Psoas muscle (tissue), 8 donors: ENCODE results near the gene PCBP3. TPM values are rescaled to one million over a fixed set of nuclear protein-coding genes. Genes with fewer than 3 reads are reported as not detected.

Source experiments
- ATAC-seq, 4 donors: fragments of 200-7000 bp; cut with Tn5 transposase; one replicate each; pipeline ENCODE4 v1.9.1; 2020; ENCODE audit warnings: moderate library complexity in 3 of 4, mild to moderate bottlenecking in 2 of 4
- DNase-seq, 2 donors: peaks; one replicate each; pipeline ENCODE4 v3.0.0-alpha.2; 2020
- H3K27ac ChIP-seq: fragments of 200-600 bp; one replicate; pipeline ENCODE4 v1.8.0; 2022
- H3K27me3 ChIP-seq, 3 donors: fragments of 200-600 bp in 1 of 3; one replicate each; pipeline versions ENCODE4 v1.6.1 to v1.8.0; 2013 to 2022; ENCODE audit warnings: low read length in 2 of 3, mild to moderate bottlenecking in 2 of 3, moderate library complexity in 1 of 3; ENCODE audit not compliant: insufficient read depth in 3 of 3
- H3K36me3 ChIP-seq, 2 donors: fragments of 200-600 bp in 1 of 2; one replicate each; pipeline versions ENCODE4 v1.6.1 to v1.8.0; 2013 to 2022; ENCODE audit warnings: low read depth in 1 of 2, mild to moderate bottlenecking in 1 of 2, moderate library complexity in 1 of 2; ENCODE audit not compliant: insufficient read depth in 1 of 2
- H3K4me1 ChIP-seq: fragments of 200-600 bp; one replicate; pipeline ENCODE4 v1.8.0; 2022
- H3K4me3 ChIP-seq: fragments of 200-600 bp; one replicate; pipeline ENCODE4 v1.8.0; 2022; ENCODE audit warnings: mild to moderate bottlenecking
- H3K9me3 ChIP-seq: fragments of 200-600 bp; one replicate; pipeline ENCODE4 v1.8.0; 2022
- WGBS, 3 donors: extraction: QIAGEN DNeasy Blood & Tissue Kit; methylation state at CpG; one replicate each; pipeline versions ENCODE4 v1.1.6 to v1.1.7; 2013; 5-methylcytosine and 5-hydroxymethylcytosine counted together
- intact Hi-C, 2 donors: fragments of 100-400 bp; cut with DNase I; formaldehyde crosslinking; loops; one replicate each; pipeline versions ENCODE4 v1.11.0 to v1.14.2; 2022
- polyA plus RNA-seq, 3 donors: library from polyadenylated mRNA; stranded (reverse); fragments of 200-250 nt; gene quantifications; one replicate each; pipeline ENCODE4 v1.2.3, GENCODE V29; 2013
- total RNA-seq, 4 donors: library from RNA; stranded (reverse); fragmentation: NEBNext Ultra II Directional in 2 of 4; extraction: Animal tissue kit (Norgen Biotek cat#: 25700) in 2 of 4; gene quantifications; one replicate each; pipeline versions ENCODE4 v1.2.1 to v1.2.4, GENCODE V29; 2021 to 2023
- TF ChIP-seq, protein P1 (sequence below): fragments of 200-600 bp; IDR thresholded peaks from one replicate; pipeline ENCODE4 v1.8.0; 2022; ENCODE audit warnings: antibody characterized with exemption
- donor health status: healthy with polysubstance abuse.
- donor health status: DM: no; HTN: no; CAD: no; lungs with moderate emphysema.
- donor health status: Bipolar disorder and iron deficiency.
- donor health status: healthy.
- donor health status: DM: yes; HTN: yes; CAD: no.
- donor health status: DM: no; HTN: no; CAD: no.
- donor health status: DM: no; HTN: no; CAD: no.
- donor health status: DM: yes; HTN: yes; CAD: no.

Gene PCBP3
- total and polyA plus RNA-seq, 7 donors, result 0.10 to 0.91 (median 0.33) TPM; not detected in 1

- TF ChIP-seq, protein P1, sequence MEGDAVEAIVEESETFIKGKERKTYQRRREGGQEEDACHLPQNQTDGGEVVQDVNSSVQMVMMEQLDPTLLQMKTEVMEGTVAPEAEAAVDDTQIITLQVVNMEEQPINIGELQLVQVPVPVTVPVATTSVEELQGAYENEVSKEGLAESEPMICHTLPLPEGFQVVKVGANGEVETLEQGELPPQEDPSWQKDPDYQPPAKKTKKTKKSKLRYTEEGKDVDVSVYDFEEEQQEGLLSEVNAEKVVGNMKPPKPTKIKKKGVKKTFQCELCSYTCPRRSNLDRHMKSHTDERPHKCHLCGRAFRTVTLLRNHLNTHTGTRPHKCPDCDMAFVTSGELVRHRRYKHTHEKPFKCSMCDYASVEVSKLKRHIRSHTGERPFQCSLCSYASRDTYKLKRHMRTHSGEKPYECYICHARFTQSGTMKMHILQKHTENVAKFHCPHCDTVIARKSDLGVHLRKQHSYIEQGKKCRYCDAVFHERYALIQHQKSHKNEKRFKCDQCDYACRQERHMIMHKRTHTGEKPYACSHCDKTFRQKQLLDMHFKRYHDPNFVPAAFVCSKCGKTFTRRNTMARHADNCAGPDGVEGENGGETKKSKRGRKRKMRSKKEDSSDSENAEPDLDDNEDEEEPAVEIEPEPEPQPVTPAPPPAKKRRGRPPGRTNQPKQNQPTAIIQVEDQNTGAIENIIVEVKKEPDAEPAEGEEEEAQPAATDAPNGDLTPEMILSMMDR, result no peak
- H3K36me3 ChIP-seq, result no peaks in the 10 kb centered on the region
- H3K27ac ChIP-seq, result no peak overlapping the region
- ATAC-seq, result no peak
- H3K4me1 ChIP-seq, result no peaks in the 10 kb centered on the region
- peaks cover 0 to 5% (median 2%) of the 10 kb centered on the region in 3 donors for H3K27me3 ChIP-seq
- no peak for DNase-seq
- H3K9me3 ChIP-seq, result peaks cover 15% of the 10 kb centered on the region
- no peak overlapping the region for H3K4me3 ChIP-seq
- intact Hi-C loops, result no loop called here
- WGBS, 3 donors, result 76 to 88% (median 80%) methylated on average over 1 of the region's 1 CpG
Measured at GRCh38 chr21:45776971-45777370, 133.4 kb downstream of the PCBP3 start.

DNA sequence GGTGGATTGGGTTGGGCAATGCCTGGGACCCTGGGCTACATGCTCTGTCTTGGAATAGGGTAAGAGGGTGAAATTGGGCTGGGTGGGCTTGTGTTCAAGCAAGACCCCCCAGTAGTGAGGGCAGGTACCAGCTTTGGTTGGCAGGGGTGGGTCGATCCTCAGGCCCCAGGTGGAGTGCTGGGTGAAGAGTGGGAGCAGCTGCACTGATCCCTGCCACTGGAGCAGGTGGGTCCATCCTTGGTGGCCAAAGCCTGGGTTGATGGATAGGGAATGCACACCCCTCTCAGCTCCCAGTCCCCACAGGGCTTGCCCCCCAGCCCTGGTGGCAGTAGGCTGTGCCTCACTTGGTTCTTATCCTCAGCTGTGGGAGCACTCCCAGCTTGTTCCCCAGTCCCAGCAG is 135.2 kb downstream of the PCBP3 start:
- Histone ChIP-seq H3K9me3 (peaks cover 15% of the 10 kb centered on the region), H3K4me3 (no peak overlapping the region), H3K4me1 (no peaks in the 10 kb centered on the region), H3K36me3 (no peaks in the 10 kb centered on the region), H3K27ac (no peak overlapping the region), H3K27me3 (peaks cover 0 to 5% (median 2%) of the 10 kb centered on the region in 3 donors)
- 83 to 86% (median 84%) methylated on average over 1 of the region's 1 CpG for WGBS, 3 donors
- TF ChIP-seq, protein P1, result no peak
- ATAC-seq (no peak), DNase-seq (no peak)
- intact Hi-C loops, result no loop called here

DNA sequence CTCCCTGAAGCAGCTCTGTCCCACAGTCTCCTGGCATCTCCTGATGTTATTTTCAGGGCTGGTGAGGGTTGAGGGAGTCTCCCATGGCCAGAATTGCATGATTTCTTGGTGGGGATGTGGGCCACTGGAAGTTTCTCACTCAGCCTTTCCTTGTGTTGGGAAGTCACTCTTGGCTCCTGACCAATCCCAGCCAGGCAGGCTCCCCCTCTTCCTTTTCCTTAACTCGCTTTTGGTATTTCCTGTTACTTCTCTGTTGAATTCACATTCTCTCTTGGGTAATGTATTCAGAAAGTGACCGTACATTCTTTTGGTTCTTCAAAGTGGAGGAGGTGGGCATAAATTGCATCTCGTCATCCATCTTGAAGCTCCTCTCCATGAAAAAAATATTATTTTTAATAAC is 135.7 kb downstream of the PCBP3 start:
- Histone ChIP-seq H3K9me3 (peaks cover 15% of the 10 kb centered on the region), H3K4me3 (no peak overlapping the region), H3K27me3 (peaks cover 0 to 5% (median 2%) of the 10 kb centered on the region in 3 donors), H3K4me1 (no peaks in the 10 kb centered on the region), H3K36me3 (no peaks in the 10 kb centered on the region), H3K27ac (no peak overlapping the region)
- no peak for DNase-seq
- ATAC-seq, result no peak
- 67 to 87% (median 74%) methylated on average over 3 of the region's 3 CpGs for WGBS, 3 donors
- TF ChIP-seq, protein P1, result no peak
- intact Hi-C loops, result no loop called here

GRCh38 chr21:45780647-45781046 is 137.1 kb downstream of the PCBP3 start:
- 49 to 64% (median 54%) methylated on average over 3 of the region's 3 CpGs for WGBS, 3 donors
- ATAC-seq (no peak), DNase-seq (no peak)
- intact Hi-C loops, result no loop called here
- H3K36me3 ChIP-seq, result no peaks in the 10 kb centered on the region
- no peak overlapping the region for H3K27ac ChIP-seq
- TF ChIP-seq, protein P1, result no peak
- no peak overlapping the region for H3K4me3 ChIP-seq
- H3K4me1 ChIP-seq, result no peaks in the 10 kb centered on the region
- H3K27me3 ChIP-seq, result peaks cover 0 to 5% (median 2%) of the 10 kb centered on the region in 3 donors
- H3K9me3 ChIP-seq, result peaks cover 15% of the 10 kb centered on the region

- Histone ChIP-seq H3K4me1 (no peaks in the 10 kb centered on the region), H3K36me3 (no peaks in the 10 kb centered on the region), H3K9me3 (peaks cover 9% of the 10 kb centered on the region), H3K27ac (no peak overlapping the region), H3K27me3 (peaks cover 0 to 5% (median 2%) of the 10 kb centered on the region in 3 donors), H3K4me3 (no peak overlapping the region)
- DNase-seq, result no peak
- TF ChIP-seq, protein P1, result no peak
- ATAC-seq, result no peak
- intact Hi-C loops, result no loop called here
- WGBS, 3 donors, result 87 to 95% (median 90%) methylated on average over 4 of the region's 4 CpGs
Measured at GRCh38 chr21:45781741-45782140, 138.2 kb downstream of the PCBP3 start.
